Osteocyte (in vitro differentiated cells): ENCODE results near the gene LRRN2. TPM values are rescaled to one million over a fixed set of nuclear protein-coding genes. Genes with fewer than 3 reads are reported as not detected.

Source experiments
- DNase-seq: peaks from one replicate; pipeline ENCODE4 v3.0.0; 2021; ENCODE audit warnings: mixed read lengths; ENCODE audit not compliant: unreplicated experiment; ENCODE audit errors: extremely low spot score
- H3K27ac Mint-ChIP-seq: one replicate; pipeline ENCODE4 v1.8.0; 2021; ENCODE audit warnings: mild to moderate bottlenecking, mixed read lengths; ENCODE audit not compliant: unreplicated experiment
- H3K27me3 Mint-ChIP-seq: one replicate; pipeline ENCODE4 v1.8.0; 2021; ENCODE audit warnings: mixed read lengths; ENCODE audit not compliant: unreplicated experiment
- H3K36me3 Mint-ChIP-seq: one replicate; pipeline ENCODE4 v1.8.0; 2021; ENCODE audit warnings: mixed read lengths; ENCODE audit not compliant: unreplicated experiment
- H3K4me1 Mint-ChIP-seq: one replicate; pipeline ENCODE4 v1.8.0; 2021; ENCODE audit warnings: mixed read lengths; ENCODE audit not compliant: unreplicated experiment
- H3K4me3 Mint-ChIP-seq: one replicate; pipeline ENCODE4 v1.8.0; 2021; ENCODE audit warnings: mild to moderate bottlenecking, moderate library complexity, mixed read lengths; ENCODE audit not compliant: unreplicated experiment
- H3K9me3 Mint-ChIP-seq: one replicate; pipeline ENCODE4 v1.8.0; 2021; ENCODE audit warnings: mixed read lengths; ENCODE audit not compliant: unreplicated experiment
- CTCF ChIP-seq: fragments of 200-600 bp; sonication (generic); IDR thresholded peaks from 2 replicates; pipeline ENCODE4 v1.5.0; 2021; ENCODE audit warnings: antibody characterized with exemption, mild to moderate bottlenecking, moderate library complexity
- total RNA-seq: library from RNA; stranded (reverse); gene quantifications from 2 replicates; pipeline ENCODE4 v1.2.1, GENCODE V29; 2021

Gene LRRN2
- total RNA-seq, 1 donor from 2014 or later, result not detected

GRCh38 chr1:204611036-204611435 is 74.5 kb downstream of the LRRN2 start:
- Mint-ChIP-seq H3K27me3 (peaks cover 71% of the 10 kb centered on the region), H3K27ac (no peak overlapping the region), H3K36me3 (no peaks in the 10 kb centered on the region), H3K4me3 (no peak overlapping the region), H3K4me1 (no peaks in the 10 kb centered on the region), H3K9me3 (no peaks in the 10 kb centered on the region)
- no peak for TF ChIP-seq CTCF
- no peak for DNase-seq

GRCh38 chr1:204607910-204608309 is 77.6 kb downstream of the LRRN2 start:
- TF ChIP-seq CTCF, result no peak
- no peak for DNase-seq
- H3K27me3 Mint-ChIP-seq, result peaks cover 64% of the 10 kb centered on the region
- no peak overlapping the region for H3K27ac Mint-ChIP-seq
- no peaks in the 10 kb centered on the region for H3K9me3 Mint-ChIP-seq
- H3K4me1 Mint-ChIP-seq, result no peaks in the 10 kb centered on the region
- H3K36me3 Mint-ChIP-seq, result no peaks in the 10 kb centered on the region
- H3K4me3 Mint-ChIP-seq, result no peak overlapping the region

- Mint-ChIP-seq H3K9me3 (no peaks in the 10 kb centered on the region), H3K27ac (no peak overlapping the region), H3K27me3 (peaks cover 67% of the 10 kb centered on the region), H3K36me3 (no peaks in the 10 kb centered on the region), H3K4me3 (no peak overlapping the region), H3K4me1 (no peaks in the 10 kb centered on the region)
- TF ChIP-seq CTCF, result no peak
- no peak for DNase-seq
Measured at GRCh38 chr1:204605791-204606190, 79.7 kb downstream of the LRRN2 start.

- Mint-ChIP-seq H3K36me3 (no peaks in the 10 kb centered on the region), H3K27ac (no peak overlapping the region), H3K9me3 (no peaks in the 10 kb centered on the region), H3K27me3 (peaks cover 62% of the 10 kb centered on the region), H3K4me3 (no peak overlapping the region), H3K4me1 (no peaks in the 10 kb centered on the region)
- no peak for TF ChIP-seq CTCF
- no peak for DNase-seq
Measured at GRCh38 chr1:204602871-204603542, 82.5 kb downstream of the LRRN2 start.

GRCh38 chr1:204602111-204602579 is 83.4 kb downstream of the LRRN2 start:
- H3K27ac Mint-ChIP-seq, result no peak overlapping the region
- H3K9me3 Mint-ChIP-seq, result no peaks in the 10 kb centered on the region
- peaks cover 55% of the 10 kb centered on the region for H3K27me3 Mint-ChIP-seq
- no peak for TF ChIP-seq CTCF
- H3K4me1 Mint-ChIP-seq, result no peaks in the 10 kb centered on the region
- no peak overlapping the region for H3K4me3 Mint-ChIP-seq
- no peak for DNase-seq
- H3K36me3 Mint-ChIP-seq, result no peaks in the 10 kb centered on the region
